Measurements from ENCODE around the gene ACKR3. TPM values are rescaled to one million over a fixed set of nuclear protein-coding genes. Genes with fewer than 3 reads are reported as not detected.

The ACKR3 gene
- total and polyA plus RNA-seq, 10 of the 15 experiments (the other 5 are each of a cell fraction or from before 2014, with no cell fraction given) = 3.0 to 154 (median 6.4) TPM

- TF ChIP-seq IRF5 (IDR thresholded peaks at IDR 0.05; ENCODE audit: borderline replicate concordance) (no peak), BCL11A (IDR thresholded peaks at IDR 0.05; ENCODE audit: low read depth, low read length) (peak; percentile 60; the same call in 1 of the 2 replicates), NR2C2 (IDR thresholded peaks at IDR 0.05; ENCODE audit: borderline replicate concordance, control insufficient read depth, insufficient read length, low read depth) (no peak)
Observed at GRCh38 chr2:236550701-236551465, 18.7 kb upstream of the ACKR3 start (continued).

GRCh38 chr2:236551471-236552211 is 18.0 kb upstream of the ACKR3 start:
- H3K9me3 ChIP-seq (replicated peaks; ENCODE audit: control insufficient read depth, insufficient read depth, low read length) = peaks cover 8% of the 10 kb centered on the region; the same call in 2 of the 3 replicates
- DNase-seq (ENCODE audit: low read depth, low spot score) (peak; percentile 70), FAIRE-seq (no peak), ATAC-seq (peak; percentile 79)
- H3K4me1 ChIP-seq (ENCODE audit: control insufficient read depth, insufficient read depth, low read length) = peaks cover 77% of the 10 kb centered on the region
- WGBS (ENCODE audit: insufficient coverage, insufficient replicate concordance, low lambda C conversion rate, missing lambda C conversion rate) = 2% methylated on average over 8 of the region's 8 CpGs
- ChIA-PET CTCF (interaction anchor here (0.5 to 1.8 kb wide), 4 partner anchors 15 to 40 kb away, joined by 3 to 9 read pairs (median 3); partner anchors contain the start of gene ACKR3), POLR2A (interaction anchor here (1.3 to 2.2 kb wide), 3 partner anchors 13 to 17 kb away, joined by 5 to 11 read pairs (median 5); partner anchors contain the start of gene ACKR3), SMC1A (ENCODE audit: uncharacterized antibody, unreplicated experiment) (interaction anchor here (0.8 to 8.5 kb wide), 4 partner anchors 14 to 38 kb away, joined by 3 to 111 read pairs (median 9); partner anchors contain the start of gene ACKR3), RAD21 (ENCODE audit: unreplicated experiment) (interaction anchor here (1.0 to 2.8 kb wide), 6 partner anchors 8 to 39 kb away, joined by 3 to 27 read pairs (median 8); partner anchors contain the start of gene ACKR3)
- no peak overlapping the region for H2AFZ ChIP-seq (ENCODE audit: control insufficient read depth, low read depth, low read length)
- H3K79me2 ChIP-seq (ENCODE audit: control insufficient read depth, insufficient read depth, low read length) = no peaks in the 10 kb centered on the region
- peak overlapping the region; percentile 85 for H3K4me2 ChIP-seq (ENCODE audit: control insufficient read depth, insufficient read depth)
- H3K4me3 ChIP-seq = no peak overlapping the region; the same call in 1 of the 2 replicates
- intact Hi-C loops (cut with micrococcal nuclease; ENCODE audit: unreplicated experiment) (loop anchor here (1.0 to 2.0 kb wide), 2 partner anchors 8 to 17 kb away; partner anchors contain the start of gene ACKR3), in situ Hi-C loops (cut with MboI) (no loop called here)
- no peaks in the 10 kb centered on the region for H3K27me3 ChIP-seq (replicated peaks in 1 of 2; ENCODE audit: control insufficient read depth in 2 of 2, insufficient read depth in 2 of 2, low read length in 1 of 2)
- H4K20me1 ChIP-seq (ENCODE audit: control insufficient read depth, insufficient read depth) = no peaks in the 10 kb centered on the region
- H3K9ac ChIP-seq (ENCODE audit: control insufficient read depth, insufficient read depth, low read length) = peak overlapping the region; percentile 57
- BruUV-seq (replicated peaks) = TSS peak; percentile 97
- H3K27ac ChIP-seq (ENCODE audit: control insufficient read depth, insufficient read depth) = peak overlapping the region; percentile 91
- H3K36me3 ChIP-seq (ENCODE audit: control insufficient read depth in 2 of 2, insufficient read depth in 2 of 2, low read length in 1 of 2) = no peaks in the 10 kb centered on the region
- TF ChIP-seq MEF2A (IDR thresholded peaks at IDR 0.05; ENCODE audit: insufficient read depth, low read depth, low read length) = no peak
- peak; percentile 65 for TF ChIP-seq POLR2A (IDR thresholded peaks at IDR 0.05; ENCODE audit: low read depth, low read length)
- TF ChIP-seq MLLT1 (IDR thresholded peaks at IDR 0.05) = peak; percentile 35; the same call in 1 of the 2 replicates
- TF ChIP-seq EZH2 (IDR thresholded peaks at IDR 0.05; ENCODE audit: borderline replicate concordance, control insufficient read depth, low read depth, low read length) = no peak
- TF ChIP-seq GABPA (IDR thresholded peaks at IDR 0.05; ENCODE audit: low read depth) = no peak
- TF ChIP-seq CUX1 (IDR thresholded peaks at IDR 0.05; ENCODE audit: insufficient replicate concordance, low read depth, low read length) = peak; percentile 44
- TF ChIP-seq NFYA (IDR thresholded peaks at IDR 0.05; ENCODE audit: borderline replicate concordance, low read depth, low read length) = no peak
- TF ChIP-seq ZZZ3 (IDR thresholded peaks at IDR 0.05; ENCODE audit: control insufficient read depth, insufficient read length, low read depth) = no peak
